Measurements from ENCODE around the gene PCDHA9.
"Not testable (repeated sequence)": the region's sequence is repeated elsewhere in the genome, so short reads cannot be mapped to it uniquely, and the experiment has no call there.

PCDHA9 gene

GRCh38 chr5:140848139-140849102, at the start of gene PCDHA9:
Gene PCDHA9, plus strand, starts transcription at chr5:140848382. Its CDS starts 114 bp downstream, at chr5:140848496.
- DNase-seq: not testable (repeated sequence)

DNA sequence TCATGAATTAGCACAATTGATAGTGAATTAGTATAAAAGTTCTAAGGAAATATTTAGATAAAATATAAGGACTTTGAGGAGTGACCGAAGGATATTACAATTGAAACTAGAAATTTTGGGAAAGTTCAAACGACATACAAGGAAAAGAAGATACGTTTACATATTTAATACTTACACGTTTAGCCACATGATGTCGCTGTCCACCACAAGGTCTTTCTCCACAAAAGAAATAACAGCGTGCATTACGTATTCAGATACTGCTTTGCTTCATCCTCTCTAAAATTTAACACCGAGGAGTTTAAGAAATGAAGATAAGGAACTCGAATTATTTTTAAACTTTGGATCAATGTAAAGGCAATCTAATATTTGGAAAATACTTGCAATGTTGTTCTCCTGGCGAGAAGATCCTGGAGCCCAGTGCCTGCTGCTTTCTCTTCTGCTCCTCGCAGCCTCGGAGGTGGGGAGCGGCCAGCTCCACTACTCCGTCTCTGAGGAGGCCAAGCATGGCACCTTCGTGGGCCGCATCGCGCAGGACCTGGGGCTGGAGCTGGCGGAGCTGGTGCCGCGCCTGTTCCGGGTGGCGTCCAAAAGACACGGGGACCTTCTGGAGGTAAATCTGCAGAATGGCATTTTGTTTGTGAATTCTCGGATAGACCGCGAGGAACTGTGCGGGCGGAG, 47.2 kb upstream of the PCDHA9 start, which contains the start of gene PCDHA3:
TSS of gene PCDHA3 (plus strand) at position 242 of the 678 bp plus-strand sequence.
- DNase-seq: no peak

DNA sequence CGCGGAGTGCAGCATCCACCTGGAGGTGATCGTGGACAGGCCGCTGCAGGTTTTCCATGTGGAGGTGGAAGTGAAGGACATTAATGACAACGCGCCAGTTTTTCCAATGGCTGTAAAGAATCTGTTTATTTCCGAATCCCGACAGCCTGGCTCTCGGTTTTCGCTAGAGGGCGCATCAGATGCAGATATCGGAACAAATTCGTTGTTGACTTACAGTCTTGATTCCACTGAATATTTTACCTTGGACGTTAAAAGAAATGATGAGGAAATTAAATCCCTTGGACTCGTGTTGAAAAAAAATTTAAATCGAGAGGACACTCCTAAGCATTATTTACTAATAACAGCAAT, 46.7 kb upstream of the PCDHA9 start:
- DNase-seq: no peak

- DNase-seq: not testable (repeated sequence)
Measured at GRCh38 chr5:140802381-140802780, 45.8 kb upstream of the PCDHA9 start.

- no peak for DNase-seq
Measured at GRCh38 chr5:140802781-140803271, 45.4 kb upstream of the PCDHA9 start.

DNA sequence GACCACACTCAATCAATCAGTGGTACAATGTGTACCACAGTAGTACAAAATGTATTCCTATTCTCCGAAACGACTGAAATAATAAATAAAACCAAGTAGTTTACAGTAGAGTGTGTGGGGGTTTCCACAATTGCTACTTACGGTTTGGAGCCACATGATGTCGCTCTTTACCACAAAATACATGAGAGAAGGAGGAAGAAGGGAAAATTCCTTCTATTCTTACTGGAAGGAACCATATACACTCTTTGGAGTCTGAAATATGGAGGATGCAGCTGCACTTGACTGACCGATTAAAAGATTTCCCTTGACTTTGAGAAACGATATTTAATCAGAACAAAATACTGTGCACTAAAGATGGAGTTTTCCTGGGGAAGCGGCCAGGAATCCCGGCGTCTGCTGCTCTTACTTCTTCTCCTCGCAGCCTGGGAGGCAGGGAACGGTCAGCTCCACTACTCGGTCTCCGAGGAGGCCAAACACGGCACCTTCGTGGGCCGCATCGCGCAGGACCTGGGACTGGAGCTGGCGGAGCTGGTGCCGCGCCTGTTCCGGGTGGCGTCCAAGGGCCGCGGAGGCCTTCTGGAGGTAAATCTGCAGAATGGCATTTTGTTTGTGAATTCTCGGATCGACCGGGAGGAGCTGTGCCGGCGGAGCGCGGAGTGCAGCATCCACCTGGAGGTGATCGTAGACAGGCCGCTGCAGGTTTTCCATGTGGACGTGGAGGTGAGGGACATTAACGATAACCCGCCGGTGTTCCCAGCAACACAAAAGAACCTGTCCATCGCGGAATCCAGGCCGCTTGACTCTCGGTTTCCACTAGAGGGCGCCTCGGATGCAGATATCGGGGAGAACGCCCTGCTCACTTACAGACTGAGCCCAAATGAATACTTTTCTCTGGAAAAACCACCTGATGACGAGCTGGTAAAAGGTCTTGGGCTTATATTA, 41.1 kb upstream of the PCDHA9 start, which contains the start of gene PCDHA4:
TSS of gene PCDHA4 (plus strand) at position 235 of the 942 bp plus-strand sequence.
- DNase-seq: no peak

DNA sequence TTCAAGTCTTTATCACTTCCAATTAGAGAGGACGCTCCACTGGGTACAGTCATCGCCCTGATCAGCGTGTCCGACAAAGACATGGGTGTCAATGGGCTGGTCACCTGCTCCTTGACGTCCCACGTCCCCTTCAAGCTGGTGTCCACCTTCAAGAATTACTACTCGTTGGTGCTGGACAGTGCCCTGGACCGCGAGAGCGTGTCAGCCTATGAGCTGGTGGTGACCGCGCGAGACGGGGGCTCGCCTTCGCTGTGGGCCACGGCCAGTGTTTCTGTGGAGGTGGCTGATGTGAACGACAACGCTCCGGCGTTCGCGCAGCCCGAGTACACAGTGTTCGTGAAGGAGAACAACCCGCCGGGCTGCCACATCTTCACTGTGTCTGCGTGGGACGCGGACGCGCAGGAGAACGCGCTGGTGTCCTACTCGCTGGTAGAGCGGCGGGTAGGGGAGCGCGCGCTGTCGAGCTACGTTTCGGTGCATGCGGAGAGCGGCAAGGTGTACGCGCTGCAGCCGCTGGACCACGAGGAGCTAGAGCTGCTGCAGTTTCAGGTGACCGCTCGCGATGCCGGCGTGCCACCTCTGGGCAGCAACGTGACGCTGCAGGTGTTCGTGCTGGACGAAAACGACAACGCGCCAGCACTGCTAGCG, 39.8 kb upstream of the PCDHA9 start:
- not testable (repeated sequence) for DNase-seq

GRCh38 chr5:140808889-140809291, 39.3 kb upstream of the PCDHA9 start:
- DNase-seq: no peak

DNA sequence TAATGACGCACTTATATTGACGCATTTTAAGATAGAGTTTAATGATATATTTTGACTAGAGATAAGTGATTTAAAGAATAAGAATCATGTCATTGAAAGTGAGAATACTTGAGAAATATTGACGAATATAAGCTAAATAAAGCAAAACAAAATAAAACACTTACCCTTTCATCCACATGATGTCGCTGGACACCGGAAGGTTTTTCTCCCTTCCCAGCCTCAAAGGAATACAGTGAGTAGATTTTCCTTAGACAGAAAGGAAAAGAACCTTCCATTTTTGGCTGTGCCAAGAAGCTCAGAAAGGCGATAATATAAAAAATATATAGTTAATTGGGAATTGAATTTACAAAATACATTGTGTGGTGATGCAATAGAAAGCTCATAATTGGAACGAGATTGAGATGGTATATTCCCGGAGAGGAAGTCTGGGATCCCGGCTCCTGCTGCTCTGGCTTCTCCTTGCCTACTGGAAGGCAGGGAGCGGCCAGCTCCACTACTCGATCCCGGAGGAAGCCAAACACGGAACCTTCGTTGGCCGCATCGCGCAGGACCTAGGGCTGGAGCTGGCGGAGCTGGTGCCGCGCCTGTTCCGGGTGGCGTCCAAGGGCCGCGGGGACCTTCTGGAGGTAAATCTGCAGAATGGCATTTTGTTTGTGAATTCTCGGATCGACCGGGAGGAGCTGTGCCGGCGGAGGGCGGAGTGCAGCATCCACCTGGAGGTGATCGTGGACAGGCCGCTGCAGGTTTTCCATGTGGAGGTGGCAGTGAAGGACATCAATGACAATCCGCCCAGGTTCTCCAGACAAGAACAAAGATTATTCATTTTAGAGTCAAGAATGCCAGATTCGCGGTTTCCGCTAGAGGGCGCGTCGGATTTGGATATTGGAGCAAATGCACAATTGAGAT, 26.6 kb upstream of the PCDHA9 start, which contains the start of gene PCDHA5:
TSS of gene PCDHA5 (plus strand) at position 239 of the 906 bp plus-strand sequence.
- no peak for DNase-seq

DNA sequence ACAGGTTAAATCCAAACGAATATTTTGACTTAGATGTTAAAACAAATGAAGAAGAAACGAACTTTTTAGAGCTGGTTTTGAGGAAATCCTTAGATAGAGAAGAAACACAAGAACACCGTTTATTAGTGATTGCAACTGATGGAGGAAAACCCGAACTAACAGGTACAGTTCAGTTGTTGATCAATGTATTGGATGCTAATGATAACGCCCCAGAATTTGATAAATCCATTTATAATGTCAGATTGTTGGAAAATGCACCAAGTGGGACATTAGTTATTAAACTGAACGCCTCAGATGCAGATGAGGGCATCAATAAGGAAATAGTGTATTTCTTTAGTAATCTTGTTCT, 25.9 kb upstream of the PCDHA9 start:
- DNase-seq: no peak

DNA sequence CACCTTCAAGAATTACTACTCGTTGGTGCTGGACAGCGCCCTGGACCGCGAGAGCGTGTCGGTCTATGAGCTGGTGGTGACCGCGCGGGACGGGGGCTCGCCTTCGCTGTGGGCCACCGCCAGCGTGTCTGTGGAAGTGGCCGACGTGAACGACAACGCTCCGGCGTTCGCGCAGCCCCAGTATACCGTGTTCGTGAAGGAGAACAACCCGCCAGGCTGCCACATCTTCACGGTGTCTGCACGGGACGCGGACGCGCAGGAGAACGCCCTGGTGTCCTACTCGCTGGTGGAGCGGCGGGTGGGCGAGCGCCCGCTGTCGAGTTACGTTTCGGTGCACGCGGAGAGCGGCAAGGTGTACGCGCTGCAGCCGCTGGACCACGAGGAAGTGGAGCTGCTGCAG, 25.2 kb upstream of the PCDHA9 start:
- not testable (repeated sequence) for DNase-seq

DNA sequence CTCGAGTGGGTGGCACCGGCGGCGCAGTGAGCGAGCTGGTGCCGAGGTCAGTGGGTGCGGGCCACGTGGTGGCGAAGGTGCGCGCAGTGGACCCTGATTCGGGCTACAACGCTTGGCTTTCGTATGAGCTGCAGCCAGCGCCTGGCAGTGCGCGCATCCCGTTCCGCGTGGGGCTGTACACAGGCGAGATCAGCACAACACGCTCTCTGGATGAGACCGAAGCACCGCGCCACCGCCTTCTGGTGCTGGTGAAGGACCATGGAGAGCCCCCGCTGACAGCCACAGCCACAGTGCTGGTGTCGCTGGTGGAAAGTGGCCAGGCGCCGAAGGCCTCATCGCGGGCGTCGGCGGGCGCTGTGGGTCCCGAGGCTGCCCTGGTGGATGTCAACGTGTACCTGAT, 24.7 kb upstream of the PCDHA9 start:
- DNase-seq: no peak

- no peak for DNase-seq
Measured at GRCh38 chr5:140827704-140828361, 20.3 kb upstream of the PCDHA9 start, which contains the start of gene PCDHA6. Gene PCDHA6, plus strand, starts transcription at chr5:140827960. Its CDS starts 132 bp downstream, at chr5:140828092.

- no peak for DNase-seq
Measured at GRCh38 chr5:140828362-140828737, 19.8 kb upstream of the PCDHA9 start.

GRCh38 chr5:140829511-140830501, 18.4 kb upstream of the PCDHA9 start:
- not testable (repeated sequence) for DNase-seq

DNA sequence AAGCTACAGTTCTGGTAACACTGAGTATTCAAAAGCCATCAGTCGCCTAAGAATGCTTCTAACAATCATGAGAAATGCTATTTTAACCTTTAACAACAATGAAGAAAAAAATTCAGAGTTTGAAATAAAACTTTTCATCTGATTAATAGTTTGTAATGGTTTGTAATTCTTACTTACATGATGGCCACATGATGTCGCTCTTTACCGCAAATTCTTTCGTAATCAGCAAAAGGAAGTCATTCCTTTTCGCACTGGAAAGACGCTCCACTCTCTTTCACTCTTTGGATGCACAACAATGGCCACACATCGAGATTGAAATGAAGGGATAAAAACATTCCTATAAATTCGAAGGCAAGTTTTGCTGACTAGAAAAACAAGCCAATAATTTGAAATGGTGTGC, 14.2 kb upstream of the PCDHA9 start, which contains the start of gene PCDHA7:
TSS of gene PCDHA7 (plus strand) at position 277 of the 400 bp plus-strand sequence. CDS start at position 392, 115 bp downstream.
- no peak for DNase-seq

DNA sequence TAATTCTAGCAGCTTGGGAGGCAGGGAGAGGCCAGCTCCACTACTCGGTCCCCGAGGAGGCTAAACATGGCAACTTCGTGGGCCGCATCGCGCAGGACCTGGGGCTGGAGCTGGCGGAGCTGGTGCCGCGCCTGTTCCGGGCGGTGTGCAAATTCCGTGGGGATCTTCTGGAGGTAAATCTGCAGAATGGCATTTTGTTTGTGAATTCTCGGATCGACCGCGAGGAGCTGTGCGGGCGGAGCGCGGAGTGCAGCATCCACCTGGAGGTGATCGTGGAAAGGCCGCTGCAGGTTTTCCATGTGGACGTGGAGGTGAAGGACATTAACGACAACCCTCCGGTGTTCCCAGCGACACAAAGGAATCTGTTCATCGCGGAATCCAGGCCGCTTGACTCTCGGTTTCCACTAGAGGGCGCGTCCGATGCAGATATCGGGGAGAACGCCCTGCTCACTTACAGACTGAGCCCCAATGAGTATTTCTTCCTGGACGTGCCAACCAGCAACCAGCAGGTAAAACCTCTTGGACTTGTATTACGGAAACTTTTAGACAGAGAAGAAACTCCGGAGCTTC, 13.7 kb upstream of the PCDHA9 start:
- not testable (repeated sequence) for DNase-seq
